OCI-LY3 (cell line): ENCODE data around the gene POLK.

Experiments used
- EZH2phosphoT487 ChIP-seq: fragments of 200-600 bp; shearing (Covaris generic); IDR thresholded peaks from 2 replicates; pipeline ENCODE4 v1.6.1; 2018; ENCODE audit warnings: antibody characterized with exemption, mixed run types, low read depth
- TF ChIP-seq, protein P1 (sequence below): fragments of 200-600, 300-600 bp; sonication (generic); IDR thresholded peaks from 2 replicates; pipeline ENCODE4 v1.5.1; 2014; ENCODE audit warnings: antibody characterized with exemption, low read length, low read depth

DNA sequence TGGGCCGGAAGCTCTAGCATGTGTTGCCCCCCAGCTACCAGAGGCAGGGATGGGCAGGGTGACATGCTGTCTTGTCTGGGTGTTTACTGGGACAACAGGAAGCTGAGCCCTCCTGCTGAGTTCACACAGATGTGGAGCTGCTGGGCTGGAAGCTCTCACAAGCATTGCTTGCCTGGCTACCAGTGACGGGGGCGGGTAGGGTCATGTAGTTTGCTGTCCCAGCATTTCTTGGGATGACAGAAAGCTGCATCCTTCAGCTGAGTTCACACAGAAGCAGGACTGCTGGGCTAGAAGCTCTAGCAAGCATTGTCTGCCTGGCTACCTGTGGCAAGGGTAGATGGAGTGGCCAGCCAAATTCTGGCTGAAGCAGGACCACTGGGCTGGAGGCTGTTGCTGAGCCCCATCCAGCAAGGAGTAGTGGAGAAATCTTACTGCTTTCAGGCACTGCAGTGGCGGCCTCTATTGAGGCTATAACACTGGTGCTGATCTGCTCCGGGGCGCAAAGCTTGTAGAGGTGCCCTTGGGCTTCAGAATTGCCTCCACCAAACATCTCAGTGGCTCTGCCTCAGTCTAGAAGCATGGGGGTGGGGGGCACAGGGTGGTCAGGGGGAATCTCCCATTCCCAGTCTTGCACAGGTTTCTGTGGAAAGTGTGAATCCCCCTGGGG, 25.1 kb downstream of the POLK start:
- TF ChIP-seq, protein P1, sequence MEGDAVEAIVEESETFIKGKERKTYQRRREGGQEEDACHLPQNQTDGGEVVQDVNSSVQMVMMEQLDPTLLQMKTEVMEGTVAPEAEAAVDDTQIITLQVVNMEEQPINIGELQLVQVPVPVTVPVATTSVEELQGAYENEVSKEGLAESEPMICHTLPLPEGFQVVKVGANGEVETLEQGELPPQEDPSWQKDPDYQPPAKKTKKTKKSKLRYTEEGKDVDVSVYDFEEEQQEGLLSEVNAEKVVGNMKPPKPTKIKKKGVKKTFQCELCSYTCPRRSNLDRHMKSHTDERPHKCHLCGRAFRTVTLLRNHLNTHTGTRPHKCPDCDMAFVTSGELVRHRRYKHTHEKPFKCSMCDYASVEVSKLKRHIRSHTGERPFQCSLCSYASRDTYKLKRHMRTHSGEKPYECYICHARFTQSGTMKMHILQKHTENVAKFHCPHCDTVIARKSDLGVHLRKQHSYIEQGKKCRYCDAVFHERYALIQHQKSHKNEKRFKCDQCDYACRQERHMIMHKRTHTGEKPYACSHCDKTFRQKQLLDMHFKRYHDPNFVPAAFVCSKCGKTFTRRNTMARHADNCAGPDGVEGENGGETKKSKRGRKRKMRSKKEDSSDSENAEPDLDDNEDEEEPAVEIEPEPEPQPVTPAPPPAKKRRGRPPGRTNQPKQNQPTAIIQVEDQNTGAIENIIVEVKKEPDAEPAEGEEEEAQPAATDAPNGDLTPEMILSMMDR: no peak
- TF ChIP-seq EZH2phosphoT487: no peak
